Heart left ventricle (tissue), 16 donors: ENCODE results near the gene UGT1A10. TPM values are rescaled to one million over a fixed set of nuclear protein-coding genes. Genes with fewer than 3 reads are reported as not detected.

ENCODE experiments used
- ATAC-seq, 4 donors: fragments of 200-7000 bp; cut with Tn5 transposase; one replicate each; pipeline ENCODE4 v1.9.1; 2020 to 2022; ENCODE audit warnings: moderate library complexity in 4 of 4, mild to moderate bottlenecking in 3 of 4, moderate number of reproducible peaks in 1 of 4
- DNase-seq, 5 donors: peaks; one replicate each; pipeline ENCODE4 v3.0.0-alpha.2; 2020
- H3K27ac ChIP-seq, 12 donors: fragments of 200-600 bp; sonication (generic) in 4 of 12; one replicate each; pipeline versions ENCODE4 v1.5.0 to v1.8.0; 2016 to 2022; ENCODE audit warnings: mild to moderate bottlenecking in 2 of 12
- H3K27me3 ChIP-seq, 9 donors: fragments of 200-600 bp; sonication (generic) in 2 of 9; one replicate each; pipeline versions ENCODE4 v1.5.1 to v1.8.0; 2016 to 2022; ENCODE audit warnings: mild to moderate bottlenecking in 3 of 9
- H3K36me3 ChIP-seq, 9 donors: fragments of 200-600 bp; sonication (generic) in 2 of 9; one replicate each; pipeline versions ENCODE4 v1.5.0 to v1.8.0; 2018 to 2022; ENCODE audit warnings: mild to moderate bottlenecking in 2 of 9
- H3K4me1 ChIP-seq, 12 donors: fragments of 200-600 bp; sonication (generic) in 4 of 12; one replicate each; pipeline versions ENCODE4 v1.5.0 to v1.8.0; 2016 to 2022; ENCODE audit warnings: mild to moderate bottlenecking in 3 of 12
- H3K4me3 ChIP-seq, 12 donors: fragments of 200-600 bp; sonication (generic) in 4 of 12; one replicate each; pipeline versions ENCODE4 v1.5.0 to v1.8.0; 2017 to 2022; ENCODE audit warnings: mild to moderate bottlenecking in 9 of 12, moderate library complexity in 4 of 12
- H3K9me3 ChIP-seq, 12 donors: fragments of 200-600 bp; sonication (generic) in 4 of 12; one replicate each; pipeline versions ENCODE4 v1.5.0 to v1.8.0; 2016 to 2022; ENCODE audit warnings: mild to moderate bottlenecking in 1 of 12
- CTCF ChIP-seq, 12 donors: fragments of 200-600 bp; sonication (generic) in 4 of 12; IDR thresholded peaks; one replicate each; pipeline versions ENCODE4 v1.5.0 to v1.8.0; 2018 to 2022; ENCODE audit warnings: antibody characterized with exemption in 12 of 12, mild to moderate bottlenecking in 5 of 12
- POLR2A ChIP-seq, 2 donors: fragments of 450-650 bp; IDR thresholded peaks; one replicate each; pipeline ENCODE4 v1.6.1; 2017; ENCODE audit warnings: antibody characterized with exemption in 2 of 2, mild to moderate bottlenecking in 2 of 2, moderate library complexity in 2 of 2
- WGBS, 4 donors: extraction: QIAGEN DNeasy Blood & Tissue Kit in 2 of 4; methylation state at CpG; one replicate each; pipeline versions ENCODE4 v1.1.5 to v1.1.7; 2013 to 2018; 5-methylcytosine and 5-hydroxymethylcytosine counted together
- intact Hi-C, 10 donors: fragments of 100-400 bp; cut with DNase I; formaldehyde crosslinking; loops; one replicate each; pipeline versions ENCODE4 v1.11.1 to v1.14.2; 2022
- polyA plus RNA-seq, 2 donors: library from polyadenylated mRNA; stranded (reverse); fragments of 200-250 nt; gene quantifications; one replicate each; pipeline ENCODE4 v1.2.3, GENCODE V29; 2013
- total RNA-seq, 9 donors: library from RNA; depleted of rRNA in 2 of 9; stranded (reverse); fragments of >200 nt in 2 of 9; fragmentation: NEBNext Ultra II Directional in 3 of 9; extraction: Animal tissue kit (Norgen Biotek cat#: 25700) in 3 of 9; gene quantifications; one replicate each; pipeline versions ENCODE4 v1.1.0 to v1.2.4, GENCODE V29; 2016 to 2023
- donor health status: ischemic (EF 13 %, LVEDD 7.1; RV severe dilation, severe dysfunction).
- donor health status: healthy with polysubstance abuse.
- donor health status: DM: no; HTN: yes; CAD: no.
- donor health status: DM: no; HTN: no; CAD: no.
- donor health status: ischemic (EF 25% LVEDD 6.9; RV normal size, moderate dysfunction).
- donor health status: ischemic (EF 25% LVEDD 5.7; RV mildly dilated, moderate dysfunction).
- donor health status: healthy.
- donor health status: DM: yes; HTN: yes; CAD: no.
- donor health status: ischemic (EF 35%, LVEDD 5.7; RV mildly dilated, moderate dysfunction).
- donor health status: nonischemic (EF 11% LVEDD 7.7; RV severe dilation, severe dysfunction).
- donor health status: DM: yes; HTN: yes; CAD: no.
- donor health status: PGD.
- donor health status: ischemic (EF 29% LVEDD 5.4; RV normal size, mild dysfunction).
- donor health status: nonischemic (EF 23%, LVEDD 6.1; RV moderate dilation, normal function).

Gene UGT1A10
- total and polyA plus RNA-seq, 11 donors: not detected

GRCh38 chr2:233692648-233693047 is 56.4 kb downstream of the UGT1A10 start, which contains the start of gene UGT1A6:
TSS of gene UGT1A6 (plus strand) at chr2:233692890. CDS start at chr2:233693005, 115 bp downstream.
- no peak for ATAC-seq

GRCh38 chr2:233693963-233694362 is 57.7 kb downstream of the UGT1A10 start:
- no peak for TF ChIP-seq CTCF (IDR thresholded peaks at IDR 0.05)
- TF ChIP-seq POLR2A (IDR thresholded peaks at IDR 0.05): no peak
- Histone ChIP-seq H3K4me1 (no peaks in the 10 kb centered on the region), H3K4me3 (no peak overlapping the region), H3K9me3 (no peaks in the 10 kb centered on the region), H3K27ac (no peak overlapping the region), H3K36me3 (no peaks in the 10 kb centered on the region), H3K27me3 (peaks cover 0 to 3% (median 0%) of the 10 kb centered on the region in 9 donors)
- no peak for DNase-seq
- ATAC-seq: no peak
- WGBS, 4 donors: 56 to 71% (median 66%) methylated on average over 6 of the region's 6 CpGs
- intact Hi-C loops: no loop called here

More at GRCh38 chr2:233692648-233693047, 56.4 kb downstream of the UGT1A10 start, which contains the start of gene UGT1A6:
- no peak within 1 kb of the TSS for H3K27ac ChIP-seq
- no peaks in the 10 kb centered on the region for H3K36me3 ChIP-seq
- no peak for DNase-seq
- no peak for TF ChIP-seq CTCF (IDR thresholded peaks at IDR 0.05)
- TF ChIP-seq POLR2A (IDR thresholded peaks at IDR 0.05): no peak
- H3K27me3 ChIP-seq: peaks cover 0 to 3% (median 0%) of the 10 kb centered on the region in 9 donors
- no peak within 1 kb of the TSS for H3K4me3 ChIP-seq
- 79 to 90% (median 86%) methylated on average over 4 of the region's 4 CpGs for WGBS, 4 donors
- H3K4me1 ChIP-seq: no peaks in the 10 kb centered on the region
- no peaks in the 10 kb centered on the region for H3K9me3 ChIP-seq
- intact Hi-C loops: no loop called here

- ATAC-seq (no peak), DNase-seq (no peak)
- H3K4me1 ChIP-seq: no peaks in the 10 kb centered on the region
- TF ChIP-seq CTCF (IDR thresholded peaks at IDR 0.05) (no peak), POLR2A (IDR thresholded peaks at IDR 0.05) (no peak)
- no peaks in the 10 kb centered on the region for H3K36me3 ChIP-seq
- peaks cover 0 to 4% (median 0%) of the 10 kb centered on the region in 12 donors for H3K9me3 ChIP-seq
- H3K27me3 ChIP-seq: peaks cover 0 to 3% (median 0%) of the 10 kb centered on the region in 9 donors
- 68 to 85% (median 73%) methylated on average over 4 of the region's 4 CpGs for WGBS, 4 donors
- H3K27ac ChIP-seq: no peak overlapping the region
- intact Hi-C loops: no loop called here
- H3K4me3 ChIP-seq: no peak overlapping the region
Observed at GRCh38 chr2:233698740-233699139, 62.5 kb downstream of the UGT1A10 start.

- intact Hi-C loops: no loop called here
- DNase-seq: no peak
- H3K9me3 ChIP-seq: peaks cover 0 to 9% (median 0%) of the 10 kb centered on the region in 12 donors
- H3K27me3 ChIP-seq: peaks cover 0 to 3% (median 0%) of the 10 kb centered on the region in 9 donors
- H3K27ac ChIP-seq: no peak overlapping the region
- WGBS, 4 donors: 88 to 91% (median 89%) methylated on average over 8 of the region's 8 CpGs
- no peak for TF ChIP-seq POLR2A (IDR thresholded peaks at IDR 0.05)
- TF ChIP-seq CTCF (IDR thresholded peaks at IDR 0.05): no peak
- no peaks in the 10 kb centered on the region for H3K36me3 ChIP-seq
- H3K4me1 ChIP-seq: no peaks in the 10 kb centered on the region
- no peak for ATAC-seq
- H3K4me3 ChIP-seq: no peak overlapping the region
Observed at GRCh38 chr2:233699424-233700027, 63.3 kb downstream of the UGT1A10 start.
